ENCODE results near the gene TMEM132C.

TMEM132C gene

GRCh38 chr12:128476266-128476665 lies 209.3 kb downstream of the TMEM132C start:
- TF ChIP-seq TAF1 (IDR thresholded peaks at IDR 0.05; ENCODE audit: low read depth), result no peak
- TF ChIP-seq TCF12 (IDR thresholded peaks at IDR 0.05; ENCODE audit: low read depth), result no peak
- no peak for TF ChIP-seq TEAD4 (IDR thresholded peaks at IDR 0.05)
- no peak for TF ChIP-seq CREB1 (IDR thresholded peaks at IDR 0.05; ENCODE audit: low read depth)
- no peak for TF ChIP-seq RAD21 (IDR thresholded peaks at IDR 0.05; ENCODE audit: low read depth)

GRCh38 chr12:128483526-128484255 lies 216.7 kb downstream of the TMEM132C start:
- no peak for TF ChIP-seq TAF1 (IDR thresholded peaks at IDR 0.05; ENCODE audit: low read depth)

GRCh38 chr12:128507470-128507869 lies 240.5 kb downstream of the TMEM132C start:
- TF ChIP-seq TEAD4 (IDR thresholded peaks at IDR 0.05) (no peak), USF1 (IDR thresholded peaks at IDR 0.05) (no peak), MAX (IDR thresholded peaks at IDR 0.05) (no peak), CEBPB (IDR thresholded peaks at IDR 0.05) (no peak), TCF12 (IDR thresholded peaks at IDR 0.05; ENCODE audit: low read depth) (no peak), REST (IDR thresholded peaks at IDR 0.05; ENCODE audit: low read depth) (no peak), EGR1 (IDR thresholded peaks at IDR 0.05) (no peak), ZBTB7A (IDR thresholded peaks at IDR 0.05; ENCODE audit: low read depth) (no peak), TAF1 (IDR thresholded peaks at IDR 0.05; ENCODE audit: low read depth) (no peak)

GRCh38 chr12:128509170-128509569 lies 242.2 kb downstream of the TMEM132C start:
- no peak for TF ChIP-seq ZBTB7A (IDR thresholded peaks at IDR 0.05; ENCODE audit: low read depth)
- no peak for TF ChIP-seq EGR1 (IDR thresholded peaks at IDR 0.05)
- TF ChIP-seq TCF12 (IDR thresholded peaks at IDR 0.05; ENCODE audit: low read depth), result no peak
- no peak for TF ChIP-seq YY1 (IDR thresholded peaks at IDR 0.05; ENCODE audit: low read depth)
- TF ChIP-seq TAF1 (IDR thresholded peaks at IDR 0.05; ENCODE audit: low read depth), result no peak
- no peak for TF ChIP-seq EP300 (IDR thresholded peaks at IDR 0.05; ENCODE audit: borderline replicate concordance)

- TF ChIP-seq EGR1 (IDR thresholded peaks at IDR 0.05) (no peak), USF1 (IDR thresholded peaks at IDR 0.05) (no peak), RAD21 (IDR thresholded peaks at IDR 0.05; ENCODE audit: low read depth) (no peak), REST (IDR thresholded peaks at IDR 0.05; ENCODE audit: low read depth) (no peak), YY1 (IDR thresholded peaks at IDR 0.05; ENCODE audit: low read depth) (no peak), NFIC (IDR thresholded peaks at IDR 0.05) (no peak)
Observed at GRCh38 chr12:128510511-128510910, 243.5 kb downstream of the TMEM132C start.

GRCh38 chr12:128513331-128513730 lies 246.4 kb downstream of the TMEM132C start:
- no peak for TF ChIP-seq TEAD4 (IDR thresholded peaks at IDR 0.05)
- no peak for TF ChIP-seq ZBTB7A (IDR thresholded peaks at IDR 0.05; ENCODE audit: low read depth)
- no peak for TF ChIP-seq TAF1 (IDR thresholded peaks at IDR 0.05; ENCODE audit: low read depth)
- TF ChIP-seq NFIC (IDR thresholded peaks at IDR 0.05), result no peak
- TF ChIP-seq CREB1 (IDR thresholded peaks at IDR 0.05; ENCODE audit: low read depth), result no peak
- no peak for TF ChIP-seq REST (IDR thresholded peaks at IDR 0.05; ENCODE audit: low read depth)
- TF ChIP-seq USF1 (IDR thresholded peaks at IDR 0.05), result no peak
- no peak for TF ChIP-seq CEBPB (IDR thresholded peaks at IDR 0.05)

All from Ishikawa (cell line).